HFFc6 (cell line): ENCODE data around the gene PNPLA1. TPM values are rescaled to one million over a fixed set of nuclear protein-coding genes. Genes with fewer than 3 reads are reported as not detected.

Experiments
- DNase-seq: peaks from one replicate; pipeline ENCODE4 v3.0.0-alpha.2; 2018
- H3K27ac Mint-ChIP-seq: 2 replicates; pipeline ENCODE4 v1.8.0; 2020; ENCODE audit warnings: mild to moderate bottlenecking, mixed read lengths
- H3K27me3 Mint-ChIP-seq: 2 replicates; pipeline ENCODE4 v1.8.0; 2021; ENCODE audit warnings: mild to moderate bottlenecking, moderate library complexity, mixed read lengths; ENCODE audit not compliant: insufficient read depth
- H3K36me3 Mint-ChIP-seq: 2 replicates; pipeline ENCODE4 v1.8.0; 2021; ENCODE audit warnings: low read depth, mixed read lengths
- H3K4me1 Mint-ChIP-seq: 2 replicates; pipeline ENCODE4 v1.8.0; 2020; ENCODE audit warnings: low read depth, mixed read lengths
- H3K4me3 Mint-ChIP-seq: 2 replicates; pipeline ENCODE4 v1.8.0; 2020; ENCODE audit warnings: mild to moderate bottlenecking, moderate library complexity, mixed read lengths
- H3K9me3 Mint-ChIP-seq: 2 replicates; pipeline ENCODE4 v1.8.0; 2020; ENCODE audit warnings: mild to moderate bottlenecking, mixed read lengths
- total RNA-seq, 6 experiments: library from RNA; stranded (reverse); fragmentation: NEBNext Ultra II Directional; extraction: Animal tissue kit (Norgen Biotek cat#: 25700); gene quantifications; 2 replicates in 1 of 6; 3 replicates in 5 of 6; pipeline ENCODE4 v1.2.3, GENCODE V29; 2021
- TF ChIP-seq, protein P1 (sequence below): fragments of 200-600 bp; sonication (generic); IDR thresholded peaks from 2 replicates; pipeline ENCODE4 v1.5.0; 2021; ENCODE audit warnings: antibody characterized with exemption, mild to moderate bottlenecking

Gene PNPLA1
- total RNA-seq, 6 experiments from 2014 or later = not detected

DNA sequence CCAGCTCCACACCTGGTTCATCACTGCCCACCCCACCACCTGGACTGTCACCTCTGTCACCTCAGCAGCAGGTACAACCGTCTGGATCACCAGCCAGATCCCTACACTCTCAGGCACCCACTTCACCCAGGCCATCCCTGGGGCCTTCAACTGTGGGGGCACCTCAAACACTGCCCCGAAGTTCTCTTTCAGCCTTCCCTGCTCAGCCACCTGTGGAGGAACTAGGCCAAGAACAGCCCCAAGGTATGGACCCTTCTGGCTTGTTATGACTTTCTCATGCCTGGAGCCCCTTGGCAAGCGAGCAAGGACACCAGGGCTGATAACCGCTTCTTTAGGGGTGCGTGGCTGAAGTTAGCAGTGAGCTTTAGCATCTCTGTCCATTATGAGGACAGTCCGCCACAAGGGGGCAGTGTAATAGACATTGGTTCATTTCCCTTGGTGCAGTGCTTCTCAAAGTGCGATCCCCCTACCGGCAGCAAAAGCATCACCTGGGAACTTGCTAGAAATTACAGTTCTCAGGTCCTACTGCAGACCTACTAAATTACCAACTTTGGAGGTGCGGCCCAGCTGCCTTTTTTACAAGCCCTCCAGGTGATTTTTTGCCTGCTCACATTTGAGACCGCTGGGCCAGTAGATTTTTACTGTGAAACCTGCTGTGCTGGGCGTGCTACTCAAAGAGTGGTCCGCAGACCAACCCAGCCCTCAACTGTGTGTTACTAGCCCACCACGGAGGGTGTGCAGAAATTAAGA is 32.5 kb downstream of the PNPLA1 start:
- Mint-ChIP-seq H3K36me3 (no peaks in the 10 kb centered on the region), H3K9me3 (no peaks in the 10 kb centered on the region), H3K4me3 (no peak overlapping the region), H3K27me3 (peaks cover 20% of the 10 kb centered on the region), H3K27ac (no peak overlapping the region), H3K4me1 (peaks cover 22% of the 10 kb centered on the region)
- DNase-seq = peak; percentile 79
- TF ChIP-seq, protein P1, sequence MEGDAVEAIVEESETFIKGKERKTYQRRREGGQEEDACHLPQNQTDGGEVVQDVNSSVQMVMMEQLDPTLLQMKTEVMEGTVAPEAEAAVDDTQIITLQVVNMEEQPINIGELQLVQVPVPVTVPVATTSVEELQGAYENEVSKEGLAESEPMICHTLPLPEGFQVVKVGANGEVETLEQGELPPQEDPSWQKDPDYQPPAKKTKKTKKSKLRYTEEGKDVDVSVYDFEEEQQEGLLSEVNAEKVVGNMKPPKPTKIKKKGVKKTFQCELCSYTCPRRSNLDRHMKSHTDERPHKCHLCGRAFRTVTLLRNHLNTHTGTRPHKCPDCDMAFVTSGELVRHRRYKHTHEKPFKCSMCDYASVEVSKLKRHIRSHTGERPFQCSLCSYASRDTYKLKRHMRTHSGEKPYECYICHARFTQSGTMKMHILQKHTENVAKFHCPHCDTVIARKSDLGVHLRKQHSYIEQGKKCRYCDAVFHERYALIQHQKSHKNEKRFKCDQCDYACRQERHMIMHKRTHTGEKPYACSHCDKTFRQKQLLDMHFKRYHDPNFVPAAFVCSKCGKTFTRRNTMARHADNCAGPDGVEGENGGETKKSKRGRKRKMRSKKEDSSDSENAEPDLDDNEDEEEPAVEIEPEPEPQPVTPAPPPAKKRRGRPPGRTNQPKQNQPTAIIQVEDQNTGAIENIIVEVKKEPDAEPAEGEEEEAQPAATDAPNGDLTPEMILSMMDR = peak; percentile 97

DNA sequence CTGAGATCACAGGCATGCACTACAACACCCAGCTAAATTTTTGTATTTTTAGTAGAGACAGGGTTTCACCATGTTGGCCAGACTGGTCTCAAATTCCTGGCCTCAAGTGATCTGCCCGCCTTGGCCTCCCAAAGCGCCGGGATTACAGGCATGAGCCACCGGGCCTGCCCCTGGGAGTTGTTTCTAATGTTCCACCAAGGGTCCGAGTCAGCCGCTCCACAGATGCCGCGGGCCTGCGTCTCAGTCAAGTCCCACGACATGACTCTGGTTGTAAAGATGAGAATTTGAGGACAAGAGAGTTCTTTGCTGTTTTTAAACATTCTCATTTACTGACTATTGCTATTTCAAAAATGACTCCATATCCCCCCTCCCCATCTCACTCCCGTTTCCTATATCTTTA is 36.0 kb downstream of the PNPLA1 start:
- TF ChIP-seq, protein P1 = no peak

GRCh38 chr6:36306375-36306774 is 36.5 kb downstream of the PNPLA1 start:
- H3K9me3 Mint-ChIP-seq = no peaks in the 10 kb centered on the region; the same call in 1 of the 2 replicates
- TF ChIP-seq, protein P1 = no peak
- no peaks in the 10 kb centered on the region for H3K36me3 Mint-ChIP-seq
- H3K4me1 Mint-ChIP-seq = peaks cover 10% of the 10 kb centered on the region
- no peak overlapping the region for H3K27ac Mint-ChIP-seq
- H3K27me3 Mint-ChIP-seq = peaks cover 41% of the 10 kb centered on the region
- H3K4me3 Mint-ChIP-seq = no peak overlapping the region
- no peak for DNase-seq

More for the DNA sequence above, 36.0 kb downstream of the PNPLA1 start:
- Mint-ChIP-seq H3K36me3 (no peaks in the 10 kb centered on the region), H3K9me3 (no peaks in the 10 kb centered on the region; the same call in 1 of the 2 replicates), H3K4me1 (peaks cover 12% of the 10 kb centered on the region), H3K27ac (no peak overlapping the region), H3K4me3 (no peak overlapping the region), H3K27me3 (peaks cover 41% of the 10 kb centered on the region)
- no peak for DNase-seq

GRCh38 chr6:36308514-36308913 is 38.7 kb downstream of the PNPLA1 start:
- no peaks in the 10 kb centered on the region for H3K4me1 Mint-ChIP-seq
- H3K9me3 Mint-ChIP-seq = no peaks in the 10 kb centered on the region; the same call in 1 of the 2 replicates
- TF ChIP-seq, protein P1 = no peak
- no peaks in the 10 kb centered on the region for H3K36me3 Mint-ChIP-seq
- DNase-seq = no peak
- H3K4me3 Mint-ChIP-seq = no peak overlapping the region
- peaks cover 47% of the 10 kb centered on the region for H3K27me3 Mint-ChIP-seq
- H3K27ac Mint-ChIP-seq = no peak overlapping the region

DNA sequence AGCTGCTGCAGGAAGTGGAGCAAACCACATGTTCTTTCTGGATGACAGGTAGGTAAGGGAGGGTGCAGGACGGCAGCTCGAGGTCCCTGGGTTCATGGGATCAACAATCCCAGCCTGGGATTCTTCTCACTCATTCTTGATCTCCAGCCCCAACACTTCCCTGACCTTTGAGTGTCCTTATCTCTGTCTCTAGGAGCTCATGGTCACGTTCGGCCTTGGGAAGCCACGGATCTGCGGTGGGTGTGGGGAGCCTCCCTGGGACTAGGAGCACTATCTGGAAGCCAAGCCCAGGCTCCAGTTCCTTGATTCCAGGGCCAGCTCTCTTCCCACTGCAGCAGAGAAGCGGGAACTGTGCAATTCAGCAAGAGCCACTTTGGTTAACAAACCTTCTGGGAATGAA is 39.3 kb downstream of the PNPLA1 start:
- H3K27me3 Mint-ChIP-seq = peaks cover 49% of the 10 kb centered on the region
- H3K4me1 Mint-ChIP-seq = peaks cover 2% of the 10 kb centered on the region; the same call in 1 of the 2 replicates
- TF ChIP-seq, protein P1 = no peak
- no peak overlapping the region for H3K4me3 Mint-ChIP-seq
- H3K36me3 Mint-ChIP-seq = no peaks in the 10 kb centered on the region
- no peaks in the 10 kb centered on the region; the same call in 1 of the 2 replicates for H3K9me3 Mint-ChIP-seq
- H3K27ac Mint-ChIP-seq = no peak overlapping the region
- DNase-seq = no peak
